Ovary (tissue), 9 donors: ENCODE results near the gene GRAMD2A. TPM values are rescaled to one million over a fixed set of nuclear protein-coding genes. Genes with fewer than 3 reads are reported as not detected.
A peak's percentile ranks its signal among the peaks of the same experiment; 100 is the strongest.

ENCODE experiments used
- DNase-seq, 5 donors: peaks; one replicate each; pipeline ENCODE4 v3.0.0-alpha.2; 2019 to 2020
- H3K27ac ChIP-seq, 2 donors: fragments of 200-600 bp; one replicate each; pipeline versions ENCODE4 v1.5.1 to v1.8.0; 2019 to 2022
- H3K27me3 ChIP-seq: fragments of 200-600 bp; one replicate; pipeline ENCODE4 v1.8.0; 2022
- H3K36me3 ChIP-seq: fragments of 200-600 bp; sonication (generic); one replicate; pipeline ENCODE4 v1.5.1; 2019
- H3K4me1 ChIP-seq: one replicate; pipeline ENCODE4 v1.8.1; 2013; ENCODE audit warnings: mild to moderate bottlenecking, moderate library complexity; ENCODE audit not compliant: insufficient read depth
- H3K4me3 ChIP-seq: fragments of 200-600 bp; sonication (generic); one replicate; pipeline ENCODE4 v1.5.1; 2017
- H3K9me3 ChIP-seq, 2 donors: fragments of 200-600 bp in 1 of 2; sonication (generic) in 1 of 2; one replicate each; pipeline versions ENCODE4 v1.5.1 to v1.8.1; 2013 to 2019; ENCODE audit warnings: mild to moderate bottlenecking in 1 of 2, moderate library complexity in 1 of 2
- CTCF ChIP-seq, 3 donors: fragments of 450-650 bp in 2 of 3; fragments of 200-600 bp in 1 of 3; IDR thresholded peaks; one replicate each; pipeline versions ENCODE4 v1.5.1 to v1.8.0; 2016 to 2022; ENCODE audit warnings: antibody characterized with exemption in 3 of 3, mild to moderate bottlenecking in 1 of 3
- EP300 ChIP-seq: sonication (generic); formaldehyde crosslinking; IDR thresholded peaks from one replicate; pipeline ENCODE4 v1.6.1; 2017; ENCODE audit warnings: antibody characterized with exemption
- POLR2A ChIP-seq: fragments of 450-650 bp; IDR thresholded peaks from one replicate; pipeline ENCODE4 v1.6.1; 2017; ENCODE audit warnings: antibody characterized with exemption, mild to moderate bottlenecking, moderate library complexity
- WGBS, 3 donors: extraction: QIAGEN DNeasy Blood & Tissue Kit in 1 of 3; methylation state at CpG; one replicate each; pipeline versions ENCODE4 v1.1.5 to v1.1.7; 2013 to 2017; 5-methylcytosine and 5-hydroxymethylcytosine counted together
- intact Hi-C, 4 donors: fragments of 100-400 bp; cut with DNase I; formaldehyde crosslinking; loops; one replicate each; pipeline versions ENCODE4 v1.11.0 to v1.15.1; 2022 to 2023
- polyA plus RNA-seq, 2 donors: library from polyadenylated mRNA; stranded (reverse); fragments of 200-250 nt in 1 of 2; fragments of 350-450 nt in 1 of 2; fragmentation: Illumina TruSeq in 1 of 2; extraction: RNeasy Lipid Tissue Mini Kit (QIAGEN cat#74804) in 1 of 2; gene quantifications; one replicate each; pipeline ENCODE4 v1.2.3, GENCODE V29; 2013 to 2014
- total RNA-seq, 7 donors: library from RNA; depleted of rRNA in 2 of 7; stranded (reverse); fragments of >200 nt in 2 of 7; fragmentation: NEBNext Ultra II Directional in 3 of 7; extraction: Animal tissue kit (Norgen Biotek cat#: 25700) in 3 of 7; gene quantifications; one replicate each; pipeline versions ENCODE4 v1.1.0 to v1.2.4, GENCODE V29; 2016 to 2023
- donor health status: DM: no; HTN: no; CAD: no; lungs with moderate emphysema.
- donor health status: DM: no; HTN: no; CAD: no.
- donor health status: Bipolar disorder and iron deficiency.
- donor health status: DM: yes; HTN: yes; CAD: no.
- donor health status: DM: no; HTN: no; CAD: no.
- donor health status: DM: yes; HTN: yes; CAD: no.

Gene GRAMD2A
- total and polyA plus RNA-seq, 9 donors: 0.08 to 8.5 (median 1.4) TPM

GRCh38 chr15:72197041-72197459, 537 bp downstream of the GRAMD2A start:
- Histone ChIP-seq H3K27ac (no peak overlapping the region), H3K27me3 (no peaks in the 10 kb centered on the region), H3K36me3 (no peaks in the 10 kb centered on the region), H3K9me3 (no peaks in the 10 kb centered on the region), H3K4me1 (peaks cover 2% of the 10 kb centered on the region), H3K4me3 (peak overlapping the region; percentile 29)
- TF ChIP-seq CTCF (IDR thresholded peaks at IDR 0.05) (no peak), POLR2A (no peak), EP300 (no peak)
- WGBS, 3 donors: 6 to 11% (median 8%) methylated on average over 34 to 35 of the region's 35 CpGs
- intact Hi-C loops: no loop called here
- DNase-seq: no peak

DNA sequence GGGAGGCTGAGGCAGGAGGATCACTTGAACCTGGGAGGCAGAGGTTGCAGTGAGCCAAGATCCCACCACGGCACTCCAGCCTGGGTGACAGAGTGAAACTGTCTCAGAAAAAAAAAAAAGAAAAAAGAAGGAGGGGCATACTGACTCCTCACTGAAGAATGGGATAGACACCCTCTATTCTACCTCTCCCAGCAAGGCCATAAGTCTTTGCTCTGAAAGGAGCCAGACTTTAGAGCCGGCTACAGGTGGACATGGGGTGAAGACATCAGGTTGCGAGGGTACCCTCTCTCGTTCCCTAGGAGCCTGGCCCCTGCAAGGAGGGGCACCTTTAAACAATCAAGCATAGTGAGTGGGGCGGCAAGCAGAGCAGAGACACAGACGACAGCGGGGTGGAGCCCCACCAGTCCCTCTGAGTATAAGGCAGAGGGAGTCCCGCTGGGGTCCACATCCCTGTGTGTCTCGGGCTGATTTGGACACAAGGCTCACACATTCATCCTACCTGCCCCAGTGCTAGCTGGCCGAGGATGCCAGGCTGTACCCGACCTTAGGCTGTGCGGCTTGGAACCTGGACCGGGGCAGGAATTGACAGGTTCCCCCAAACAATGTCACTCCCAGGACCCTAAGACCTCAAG, 1.1 kb downstream of the GRAMD2A start:
- intact Hi-C loops: no loop called here
- Histone ChIP-seq H3K4me3 (no peak overlapping the region), H3K4me1 (peaks cover 2% of the 10 kb centered on the region), H3K36me3 (no peaks in the 10 kb centered on the region), H3K27me3 (no peaks in the 10 kb centered on the region), H3K9me3 (no peaks in the 10 kb centered on the region), H3K27ac (no peak overlapping the region)
- 70 to 76% (median 73%) methylated on average over 13 of the region's 13 CpGs for WGBS, 3 donors
- TF ChIP-seq EP300 (no peak), POLR2A (no peak), CTCF (IDR thresholded peaks at IDR 0.05) (no peak)
- no peak for DNase-seq

- Histone ChIP-seq H3K4me1 (peaks cover 2% of the 10 kb centered on the region), H3K9me3 (no peaks in the 10 kb centered on the region), H3K27ac (no peak overlapping the region), H3K27me3 (no peaks in the 10 kb centered on the region), H3K4me3 (no peak overlapping the region), H3K36me3 (no peaks in the 10 kb centered on the region)
- DNase-seq: no peak
- WGBS, 3 donors: 84 to 87% (median 87%) methylated on average over 6 of the region's 6 CpGs
- intact Hi-C loops: no loop called here
- TF ChIP-seq POLR2A (no peak), EP300 (no peak), CTCF (IDR thresholded peaks at IDR 0.05) (no peak)
Observed at GRCh38 chr15:72195101-72195511, 2.5 kb downstream of the GRAMD2A start.

GRCh38 chr15:72193836-72194396, 3.7 kb downstream of the GRAMD2A start:
- WGBS, 3 donors: 74 to 80% (median 75%) methylated on average over 8 of the region's 8 CpGs
- Histone ChIP-seq H3K4me1 (peaks cover 2% of the 10 kb centered on the region), H3K36me3 (no peaks in the 10 kb centered on the region), H3K27ac (no peak overlapping the region), H3K27me3 (no peaks in the 10 kb centered on the region), H3K4me3 (no peak overlapping the region), H3K9me3 (no peaks in the 10 kb centered on the region)
- intact Hi-C loops: no loop called here
- DNase-seq: no peak
- no peak for TF ChIP-seq POLR2A
- TF ChIP-seq EP300: no peak
- no peak for TF ChIP-seq CTCF (IDR thresholded peaks at IDR 0.05)
